ENCODE data around the gene TAS2R5. TPM values are rescaled to one million over a fixed set of nuclear protein-coding genes. Genes with fewer than 3 reads are reported as not detected.
"Not testable (repeated sequence)": the region's sequence is repeated elsewhere in the genome, so short reads cannot be mapped to it uniquely, and the experiment has no call there.

TAS2R5 gene
- total RNA-seq, 6 experiments from 2014 or later: 0.17 to 0.21 (median 0.18) TPM; not detected in 2

GRCh38 chr7:141792526-141792925, 2.5 kb downstream of the TAS2R5 start:
- H3K27me3 Mint-ChIP-seq (ENCODE audit: insufficient read depth): peaks cover 2% of the 10 kb centered on the region; the same call in 1 of the 2 replicates
- DNase-seq: no peak
- H3K27ac Mint-ChIP-seq: no peak overlapping the region
- no peak overlapping the region for H3K4me3 Mint-ChIP-seq
- no peaks in the 10 kb centered on the region for H3K4me1 Mint-ChIP-seq (ENCODE audit: low read depth)
- no peak for TF ChIP-seq CTCF (IDR thresholded peaks at IDR 0.05)
- H3K36me3 Mint-ChIP-seq (ENCODE audit: low read depth): no peaks in the 10 kb centered on the region
- no peaks in the 10 kb centered on the region for H3K9me3 Mint-ChIP-seq

- TF ChIP-seq CTCF (IDR thresholded peaks at IDR 0.05): no peak
- Mint-ChIP-seq H3K4me1 (ENCODE audit: low read depth) (no peaks in the 10 kb centered on the region), H3K36me3 (ENCODE audit: low read depth) (0 out of 2 replicates have a peak, but pooled peaks cover 5% of the 10 kb centered on the region), H3K27me3 (ENCODE audit: insufficient read depth) (no peaks in the 10 kb centered on the region; the same call in 1 of the 2 replicates), H3K27ac (no peak overlapping the region), H3K4me3 (no peak overlapping the region), H3K9me3 (peaks cover 45% of the 10 kb centered on the region)
- no peak for DNase-seq
Measured at GRCh38 chr7:141820067-141820466, 30.1 kb downstream of the TAS2R5 start.

DNA sequence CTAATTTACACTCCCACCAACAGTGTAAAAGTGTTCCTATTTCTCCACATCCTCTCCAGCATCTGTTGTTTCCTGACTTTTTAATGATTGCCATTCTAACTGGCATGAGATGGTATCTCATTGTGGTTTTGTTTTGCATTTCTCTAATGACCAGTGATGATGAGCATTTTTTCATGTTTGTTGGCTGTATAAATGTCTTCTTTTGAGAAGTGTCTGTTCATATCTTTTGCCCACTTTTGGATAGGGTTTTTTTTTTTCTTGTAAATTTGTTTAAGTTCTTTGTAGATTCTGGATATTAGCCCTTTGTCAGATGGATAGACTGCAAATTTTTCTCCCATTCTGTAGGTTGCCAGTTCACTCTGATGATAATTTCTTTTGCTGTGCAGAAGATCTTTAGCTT, 32.4 kb downstream of the TAS2R5 start:
- H3K4me1 Mint-ChIP-seq (ENCODE audit: low read depth); H3K27ac Mint-ChIP-seq; H3K36me3 Mint-ChIP-seq (ENCODE audit: low read depth); H3K27me3 Mint-ChIP-seq (ENCODE audit: insufficient read depth); DNase-seq; H3K4me3 Mint-ChIP-seq: not testable (repeated sequence)
- H3K9me3 Mint-ChIP-seq: peaks cover 45% of the 10 kb centered on the region

GRCh38 chr7:141837683-141838082, 47.7 kb downstream of the TAS2R5 start:
- no peaks in the 10 kb centered on the region for H3K27me3 Mint-ChIP-seq (ENCODE audit: insufficient read depth)
- no peaks in the 10 kb centered on the region for H3K4me1 Mint-ChIP-seq (ENCODE audit: low read depth)
- no peaks in the 10 kb centered on the region for H3K36me3 Mint-ChIP-seq (ENCODE audit: low read depth)
- no peak for TF ChIP-seq CTCF (IDR thresholded peaks at IDR 0.05)
- peaks cover 25% of the 10 kb centered on the region for H3K9me3 Mint-ChIP-seq
- H3K4me3 Mint-ChIP-seq: no peak overlapping the region
- H3K27ac Mint-ChIP-seq: no peak overlapping the region
- no peak for DNase-seq

GRCh38 chr7:141838581-141838980, 48.6 kb downstream of the TAS2R5 start:
- TF ChIP-seq CTCF (IDR thresholded peaks at IDR 0.05): no peak
- Mint-ChIP-seq H3K36me3 (ENCODE audit: low read depth) (no peaks in the 10 kb centered on the region), H3K4me3 (no peak overlapping the region), H3K27me3 (ENCODE audit: insufficient read depth) (no peaks in the 10 kb centered on the region), H3K9me3 (peaks cover 26% of the 10 kb centered on the region), H3K4me1 (ENCODE audit: low read depth) (no peaks in the 10 kb centered on the region), H3K27ac (no peak overlapping the region)
- DNase-seq: no peak

- no peaks in the 10 kb centered on the region for H3K36me3 Mint-ChIP-seq (ENCODE audit: low read depth)
- TF ChIP-seq CTCF (IDR thresholded peaks at IDR 0.05): no peak
- no peak overlapping the region for H3K27ac Mint-ChIP-seq
- H3K4me3 Mint-ChIP-seq: no peak overlapping the region
- no peak for DNase-seq
- H3K9me3 Mint-ChIP-seq: peaks cover 25% of the 10 kb centered on the region
- H3K4me1 Mint-ChIP-seq (ENCODE audit: low read depth): no peaks in the 10 kb centered on the region
- H3K27me3 Mint-ChIP-seq (ENCODE audit: insufficient read depth): no peaks in the 10 kb centered on the region
Measured at GRCh38 chr7:141839256-141839655, 49.2 kb downstream of the TAS2R5 start.

Measured in HFFc6 (cell line).